8988T (cell line): ENCODE measurements around the gene AIF1L.
"Not testable (repeated sequence)": the region's sequence is repeated elsewhere in the genome, so short reads cannot be mapped to it uniquely, and the experiment has no call there.

ENCODE experiments used
- DNase-seq: peaks from one replicate; pipeline ENCODE4 v3.0.0; 2011

Gene AIF1L

GRCh38 chr9:131099845-131100244, 3.5 kb downstream of the AIF1L start:
- not testable (repeated sequence) for DNase-seq

- no peak for DNase-seq
Observed at GRCh38 chr9:131100445-131100844, 4.1 kb downstream of the AIF1L start.

GRCh38 chr9:131101207-131101964, 5.1 kb downstream of the AIF1L start:
- no peak for DNase-seq

GRCh38 chr9:131103024-131103423, 6.7 kb downstream of the AIF1L start:
- no peak for DNase-seq

GRCh38 chr9:131103535-131103934, 7.2 kb downstream of the AIF1L start:
- no peak for DNase-seq

GRCh38 chr9:131104016-131104740, 7.8 kb downstream of the AIF1L start:
- DNase-seq, result no peak

- no peak for DNase-seq
Observed at GRCh38 chr9:131105952-131106351, 9.6 kb downstream of the AIF1L start.

- no peak for DNase-seq
Observed at GRCh38 chr9:131107760-131108159, 11.4 kb downstream of the AIF1L start.

GRCh38 chr9:131111186-131111853, 15.0 kb downstream of the AIF1L start:
- DNase-seq, result no peak

GRCh38 chr9:131111854-131112311, 15.6 kb downstream of the AIF1L start:
- no peak for DNase-seq

- no peak for DNase-seq
Observed at GRCh38 chr9:131112374-131113154, 16.2 kb downstream of the AIF1L start.

GRCh38 chr9:131113655-131114054, 17.3 kb downstream of the AIF1L start:
- DNase-seq, result no peak

GRCh38 chr9:131114084-131114535, 17.8 kb downstream of the AIF1L start:
- DNase-seq, result no peak

- not testable (repeated sequence) for DNase-seq
Observed at GRCh38 chr9:131115360-131115742, 19.0 kb downstream of the AIF1L start.

GRCh38 chr9:131116281-131117120, 20.2 kb downstream of the AIF1L start:
- DNase-seq, result no peak

- no peak for DNase-seq
Observed at GRCh38 chr9:131117121-131117761, 20.9 kb downstream of the AIF1L start.

- DNase-seq, result no peak
Observed at GRCh38 chr9:131117762-131118145, 21.4 kb downstream of the AIF1L start.

- no peak for DNase-seq
Observed at GRCh38 chr9:131119600-131119999, 23.3 kb downstream of the AIF1L start.

- no peak for DNase-seq
Observed at GRCh38 chr9:131120620-131121228, 24.4 kb downstream of the AIF1L start.

- no peak for DNase-seq
Observed at GRCh38 chr9:131121346-131121745, 25.0 kb downstream of the AIF1L start.

- no peak for DNase-seq
Observed at GRCh38 chr9:131122158-131122557, 25.8 kb downstream of the AIF1L start.
